Stomach (tissue), 4 donors: Measurements from ENCODE around the gene ELOVL5.

Experiments used
- POLR2A ChIP-seq, 4 donors: fragments of 450-650 bp; IDR thresholded peaks; one replicate each; pipeline ENCODE4 v1.6.1; 2016; ENCODE audit warnings: antibody characterized with exemption in 4 of 4, control low read depth in 2 of 4, mild to moderate bottlenecking in 1 of 4, moderate library complexity in 1 of 4
- TF ChIP-seq, protein P1 (sequence below), 7 experiments: fragments of 450-650 bp in 4 of 7; fragments of 200-600 bp in 3 of 7; sonication (generic) in 3 of 7; IDR thresholded peaks; one replicate each; pipeline ENCODE4 v1.5.1; 2016 to 2019; ENCODE audit warnings: antibody characterized with exemption in 7 of 7, control low read depth in 2 of 7, mild to moderate bottlenecking in 1 of 7

DNA sequence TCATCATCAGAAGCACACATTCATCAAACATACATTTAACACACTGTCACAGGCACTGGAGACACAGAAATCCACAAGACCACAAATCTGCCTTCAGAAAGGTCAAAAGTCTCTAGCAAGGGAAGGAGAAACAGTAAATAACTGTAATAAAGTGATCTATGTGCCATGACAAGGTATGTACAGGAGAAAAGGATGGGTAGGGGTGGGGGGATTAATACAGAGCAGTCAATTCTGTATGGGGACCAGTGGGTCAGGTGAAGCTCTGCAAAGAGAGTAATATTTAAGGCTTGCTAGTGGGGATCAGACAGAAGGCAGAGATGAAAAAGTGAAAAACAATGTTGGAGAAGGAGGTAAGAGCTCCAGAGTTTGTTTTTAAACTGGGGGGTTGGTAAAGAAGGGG lies 32.6 kb downstream of the ELOVL5 start:
- TF ChIP-seq, protein P1, sequence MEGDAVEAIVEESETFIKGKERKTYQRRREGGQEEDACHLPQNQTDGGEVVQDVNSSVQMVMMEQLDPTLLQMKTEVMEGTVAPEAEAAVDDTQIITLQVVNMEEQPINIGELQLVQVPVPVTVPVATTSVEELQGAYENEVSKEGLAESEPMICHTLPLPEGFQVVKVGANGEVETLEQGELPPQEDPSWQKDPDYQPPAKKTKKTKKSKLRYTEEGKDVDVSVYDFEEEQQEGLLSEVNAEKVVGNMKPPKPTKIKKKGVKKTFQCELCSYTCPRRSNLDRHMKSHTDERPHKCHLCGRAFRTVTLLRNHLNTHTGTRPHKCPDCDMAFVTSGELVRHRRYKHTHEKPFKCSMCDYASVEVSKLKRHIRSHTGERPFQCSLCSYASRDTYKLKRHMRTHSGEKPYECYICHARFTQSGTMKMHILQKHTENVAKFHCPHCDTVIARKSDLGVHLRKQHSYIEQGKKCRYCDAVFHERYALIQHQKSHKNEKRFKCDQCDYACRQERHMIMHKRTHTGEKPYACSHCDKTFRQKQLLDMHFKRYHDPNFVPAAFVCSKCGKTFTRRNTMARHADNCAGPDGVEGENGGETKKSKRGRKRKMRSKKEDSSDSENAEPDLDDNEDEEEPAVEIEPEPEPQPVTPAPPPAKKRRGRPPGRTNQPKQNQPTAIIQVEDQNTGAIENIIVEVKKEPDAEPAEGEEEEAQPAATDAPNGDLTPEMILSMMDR (IDR thresholded peaks at IDR 0.05): no peak
- no peak for TF ChIP-seq POLR2A (IDR thresholded peaks at IDR 0.05)
